ENCODE results near the gene LCN2.

- no peak for TF ChIP-seq EZH2 (optimal IDR thresholded peaks at IDR 0.05; ENCODE audit: low read depth, low read length)
- TF ChIP-seq, protein P1, sequence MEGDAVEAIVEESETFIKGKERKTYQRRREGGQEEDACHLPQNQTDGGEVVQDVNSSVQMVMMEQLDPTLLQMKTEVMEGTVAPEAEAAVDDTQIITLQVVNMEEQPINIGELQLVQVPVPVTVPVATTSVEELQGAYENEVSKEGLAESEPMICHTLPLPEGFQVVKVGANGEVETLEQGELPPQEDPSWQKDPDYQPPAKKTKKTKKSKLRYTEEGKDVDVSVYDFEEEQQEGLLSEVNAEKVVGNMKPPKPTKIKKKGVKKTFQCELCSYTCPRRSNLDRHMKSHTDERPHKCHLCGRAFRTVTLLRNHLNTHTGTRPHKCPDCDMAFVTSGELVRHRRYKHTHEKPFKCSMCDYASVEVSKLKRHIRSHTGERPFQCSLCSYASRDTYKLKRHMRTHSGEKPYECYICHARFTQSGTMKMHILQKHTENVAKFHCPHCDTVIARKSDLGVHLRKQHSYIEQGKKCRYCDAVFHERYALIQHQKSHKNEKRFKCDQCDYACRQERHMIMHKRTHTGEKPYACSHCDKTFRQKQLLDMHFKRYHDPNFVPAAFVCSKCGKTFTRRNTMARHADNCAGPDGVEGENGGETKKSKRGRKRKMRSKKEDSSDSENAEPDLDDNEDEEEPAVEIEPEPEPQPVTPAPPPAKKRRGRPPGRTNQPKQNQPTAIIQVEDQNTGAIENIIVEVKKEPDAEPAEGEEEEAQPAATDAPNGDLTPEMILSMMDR (IDR thresholded peaks at IDR 0.05; ENCODE audit: low read length): no peak
- TF ChIP-seq EZH2phosphoT487 (IDR thresholded peaks at IDR 0.05; ENCODE audit: low read length): no peak
Measured at GRCh38 chr9:128106181-128106939, 42.9 kb upstream of the LCN2 start.
